GM21737 (cell line): ENCODE measurements around the gene FLNB.

Experiments used
- ATAC-seq: cut with Tn5 transposase; IDR thresholded peaks from one replicate; pipeline ENCODE4 v1.9.1; 2021; ENCODE audit warnings: mild to moderate bottlenecking, moderate library complexity; ENCODE audit not compliant: unreplicated experiment

The FLNB gene

DNA sequence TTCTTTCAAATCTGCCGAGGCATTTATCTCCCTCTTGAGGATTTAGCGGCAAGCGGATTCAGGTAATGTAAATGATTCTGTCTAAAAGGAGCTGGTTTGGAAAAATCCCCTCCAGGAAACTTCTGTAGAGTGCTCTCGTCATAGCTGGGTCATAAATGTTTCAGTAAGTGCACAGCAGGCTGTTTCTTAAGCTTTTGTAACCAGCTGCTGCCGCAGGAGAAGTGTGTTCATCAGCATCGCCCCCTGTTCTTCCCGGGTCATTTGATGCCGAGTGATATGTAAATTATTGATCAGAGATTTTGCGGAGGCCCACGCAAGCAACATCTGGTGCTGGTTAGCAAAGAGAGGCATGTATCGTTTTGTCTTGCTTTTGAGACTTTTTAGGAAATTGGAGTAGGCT is 149.5 kb downstream of the FLNB start:
- ATAC-seq = no peak

- ATAC-seq = no peak
Measured at GRCh38 chr3:58158442-58159153, 150.4 kb downstream of the FLNB start.

- ATAC-seq = no peak
Measured at GRCh38 chr3:58160399-58160798, 152.2 kb downstream of the FLNB start.

DNA sequence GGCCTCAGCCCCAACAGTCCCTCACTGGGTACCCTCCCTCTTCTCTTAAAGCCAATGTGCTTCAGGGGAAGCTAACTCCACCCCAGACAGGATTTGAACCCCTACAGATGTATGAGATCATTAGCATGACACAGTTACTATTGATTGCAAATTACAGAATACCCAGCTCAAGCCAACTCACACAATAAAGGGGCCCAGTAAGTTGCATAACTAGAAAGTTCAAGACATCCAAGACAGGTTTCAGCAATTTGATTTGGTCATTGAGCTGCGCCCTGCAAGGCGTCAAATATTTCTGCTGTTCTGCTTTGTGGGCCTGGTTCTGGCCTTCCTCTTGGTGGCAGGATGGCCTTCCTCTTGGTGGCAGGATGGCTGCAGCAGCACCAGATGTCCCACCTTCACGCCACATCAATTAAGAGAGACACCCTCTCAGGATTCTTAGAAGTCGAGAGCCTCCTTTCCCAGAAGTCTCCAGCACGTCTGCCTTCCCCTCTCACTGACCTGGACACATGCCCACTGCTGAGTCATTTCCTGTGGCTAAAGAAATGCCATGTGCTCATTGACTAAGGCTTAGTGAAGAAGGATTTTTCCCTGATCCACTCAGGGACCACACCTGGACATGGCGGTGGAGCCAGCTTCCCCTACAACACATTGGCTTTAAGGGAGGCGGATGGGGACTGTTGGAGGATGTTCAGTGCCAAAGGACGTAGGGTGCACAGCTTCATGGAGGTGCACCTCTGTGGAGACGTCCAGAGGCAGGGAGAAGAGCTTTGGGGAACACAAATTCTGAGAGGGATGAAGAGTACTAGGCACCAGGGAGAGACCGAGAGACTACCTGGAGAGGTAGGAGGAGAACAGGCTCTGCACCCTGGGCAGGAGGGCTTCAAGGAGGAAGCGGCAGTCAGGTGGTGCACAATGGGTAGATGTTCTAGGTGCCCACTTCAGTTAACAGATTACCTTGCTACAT is 153.5 kb downstream of the FLNB start:
- no peak for ATAC-seq

DNA sequence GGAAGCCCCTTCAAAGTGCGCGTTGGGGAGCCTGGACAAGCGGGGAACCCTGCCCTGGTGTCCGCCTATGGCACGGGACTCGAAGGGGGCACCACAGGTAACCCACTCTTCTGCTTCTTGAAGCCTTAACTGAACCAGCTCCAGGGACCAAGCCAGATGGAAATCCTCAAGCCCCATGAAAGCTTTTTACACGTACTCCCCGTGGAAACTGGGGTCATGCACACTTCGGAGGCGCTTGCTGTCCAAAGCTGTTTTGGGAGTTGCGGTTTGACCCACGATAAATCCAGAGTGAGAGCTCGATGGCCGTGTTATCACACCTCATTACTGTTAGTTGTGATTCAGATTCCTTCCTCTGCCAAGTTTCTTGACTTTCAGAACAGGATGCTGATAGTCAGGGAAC is 155.0 kb downstream of the FLNB start:
- ATAC-seq = no peak

DNA sequence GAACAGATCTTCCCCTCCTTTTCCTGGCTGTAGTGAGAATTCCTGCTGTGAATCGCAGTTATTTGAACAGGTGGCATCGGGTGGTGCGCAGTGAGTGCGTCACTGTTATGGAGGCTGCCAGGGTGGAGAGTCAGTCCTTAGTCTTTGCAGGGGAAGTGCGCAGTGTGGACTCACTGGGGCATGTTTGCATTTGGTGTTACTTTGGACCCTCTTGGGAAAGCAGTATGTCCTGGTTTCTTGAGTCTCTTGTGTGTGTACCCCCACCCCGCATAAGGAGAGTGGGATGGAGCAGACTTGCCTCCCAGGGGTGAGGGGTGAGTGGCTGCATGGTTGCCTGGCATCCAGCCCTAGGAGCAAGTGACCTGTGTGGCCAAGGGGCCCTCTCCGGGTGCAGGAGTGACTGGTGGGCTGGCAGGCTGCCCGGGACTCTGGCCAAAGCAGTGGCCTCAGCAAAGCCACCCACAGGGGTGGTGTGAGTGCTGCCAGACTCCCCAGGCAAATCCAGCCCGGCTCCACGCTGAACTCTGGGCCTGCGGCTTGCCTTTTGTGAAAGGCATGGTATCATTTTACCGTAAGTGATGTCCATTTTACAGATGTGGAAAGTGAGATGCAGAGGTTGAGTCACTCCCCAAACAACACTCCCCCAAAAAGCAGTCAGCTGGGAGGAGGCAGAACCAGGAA is 156.1 kb downstream of the FLNB start:
- no peak for ATAC-seq

DNA sequence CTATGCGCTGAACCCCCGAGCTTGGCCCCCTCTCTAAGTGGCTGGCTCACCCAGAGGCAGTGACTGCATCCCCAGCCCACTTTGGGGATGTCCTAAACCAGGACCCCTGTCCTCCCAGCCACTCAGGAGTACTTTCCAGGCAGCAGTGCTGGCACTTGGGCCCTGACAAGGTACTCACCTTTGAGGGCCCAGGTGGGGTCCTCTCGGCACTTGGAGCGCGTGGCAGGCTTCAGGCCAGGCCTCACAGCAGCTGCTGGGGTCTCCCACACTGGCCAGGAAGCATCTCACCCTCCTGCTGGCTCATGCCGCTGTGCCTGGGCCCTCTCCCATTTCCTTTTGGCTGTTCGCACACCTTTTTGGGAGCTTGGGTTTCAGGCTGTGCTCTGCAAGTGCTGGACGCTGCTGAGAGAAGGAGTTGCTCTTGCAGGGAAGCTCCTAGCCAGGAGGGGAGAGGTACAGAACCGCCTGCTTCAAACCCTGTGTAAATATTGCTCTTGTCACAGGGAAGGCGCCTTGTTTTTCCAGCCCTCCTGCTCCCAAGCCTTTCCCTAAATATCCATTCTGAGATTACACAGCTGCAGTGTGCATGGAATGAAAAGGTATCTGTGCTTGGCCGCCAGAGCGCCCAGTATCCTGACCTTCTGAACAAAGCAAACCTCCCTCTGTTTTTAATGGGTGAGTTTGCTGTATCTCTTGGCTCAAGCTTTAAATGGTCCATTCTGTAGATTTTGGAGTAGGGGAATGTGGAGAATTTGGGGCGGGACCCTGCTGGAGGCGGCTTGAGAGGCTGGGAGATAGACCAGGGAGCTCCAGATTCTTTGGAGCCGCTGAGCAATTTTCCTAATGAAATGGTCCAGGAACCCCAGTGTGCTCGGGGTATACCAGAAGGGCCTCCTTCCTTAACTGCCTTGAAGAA is 156.9 kb downstream of the FLNB start:
- ATAC-seq = no peak

DNA sequence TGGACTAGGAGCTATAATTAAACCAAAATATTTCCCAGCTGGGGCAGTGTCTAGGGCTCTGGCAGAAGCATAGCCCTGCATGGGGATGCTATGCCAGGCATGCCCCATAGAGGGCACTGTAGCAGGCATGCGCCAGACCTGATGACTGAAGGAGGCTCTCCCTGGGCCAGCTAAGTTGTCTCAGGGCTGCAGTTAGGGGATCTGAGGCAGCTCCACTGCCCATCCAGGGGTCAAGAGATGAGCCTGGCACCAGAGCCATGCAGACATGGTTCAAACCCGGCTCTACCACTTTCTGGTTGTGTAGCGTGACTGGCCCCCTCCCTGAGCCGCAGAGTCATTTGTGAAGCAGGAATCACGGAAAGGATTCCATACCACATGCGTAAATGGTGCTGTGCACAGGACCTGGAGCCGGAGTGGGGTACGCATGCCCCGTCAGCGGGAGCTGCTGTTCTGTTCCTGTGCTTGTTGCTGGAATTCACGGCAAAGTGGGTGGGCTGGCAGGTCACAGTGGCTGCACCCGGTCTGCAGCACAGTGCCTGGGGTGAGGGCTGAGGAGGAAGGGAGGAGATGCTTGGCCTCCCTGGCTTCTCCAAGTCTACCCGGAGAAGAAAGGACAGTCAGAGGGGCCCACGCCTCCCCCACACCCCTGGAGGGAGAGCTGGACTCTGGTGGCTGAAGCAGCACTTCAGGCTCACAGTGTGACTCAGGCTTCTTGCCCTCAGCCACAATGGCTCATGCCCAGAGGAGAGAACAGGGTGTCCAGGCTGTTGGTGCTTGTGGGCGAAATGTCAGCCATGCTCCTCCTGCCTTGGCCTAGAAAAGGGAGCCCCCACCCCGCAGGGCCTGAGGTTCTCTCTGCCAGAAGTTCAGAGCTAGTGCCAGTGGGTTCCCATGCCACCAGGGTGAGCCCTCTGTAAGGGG is 159.5 kb downstream of the FLNB start:
- ATAC-seq = no peak

GRCh38 chr3:58168498-58168897 is 160.3 kb downstream of the FLNB start:
- no peak for ATAC-seq

DNA sequence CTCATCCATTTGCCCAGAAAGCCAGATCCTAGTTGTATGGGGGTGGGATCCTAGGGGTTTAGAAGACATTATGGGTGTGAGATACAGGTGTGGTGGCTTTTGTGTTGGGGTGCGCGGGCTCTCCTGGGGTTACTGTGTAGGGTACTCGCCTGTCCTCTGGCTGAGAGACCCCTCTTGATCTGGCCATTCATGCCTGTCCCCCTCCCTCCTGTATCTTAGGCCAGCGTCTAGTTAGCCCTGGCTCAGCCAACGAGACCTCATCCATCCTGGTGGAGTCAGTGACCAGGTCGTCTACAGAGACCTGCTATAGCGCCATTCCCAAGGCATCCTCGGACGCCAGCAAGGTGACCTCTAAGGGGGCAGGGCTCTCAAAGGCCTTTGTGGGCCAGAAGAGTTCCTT is 161.1 kb downstream of the FLNB start:
- no peak for ATAC-seq

GRCh38 chr3:58170376-58170775 is 162.2 kb downstream of the FLNB start:
- no peak for ATAC-seq

DNA sequence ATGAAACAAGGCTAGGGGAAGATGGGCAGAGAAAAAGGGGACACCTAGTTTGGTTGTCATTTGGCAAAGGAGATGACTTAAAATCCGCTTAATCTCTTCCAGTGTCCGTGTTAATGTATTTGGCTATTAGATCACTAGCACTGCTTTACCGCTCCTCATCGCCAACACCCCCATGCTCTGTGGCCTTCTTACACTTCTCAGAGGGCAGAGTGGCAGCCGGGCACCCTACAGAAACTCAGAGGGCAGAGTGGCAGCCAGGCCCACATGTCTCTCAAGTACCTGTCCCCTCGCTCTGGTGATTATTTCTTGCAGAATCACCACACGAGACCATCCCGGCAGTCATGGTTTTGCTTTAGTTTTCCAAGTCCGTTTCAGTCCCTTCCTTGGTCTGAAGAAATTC is 162.9 kb downstream of the FLNB start:
- no peak for ATAC-seq

GRCh38 chr3:58173029-58173668 is 164.9 kb downstream of the FLNB start:
- ATAC-seq = no peak

DNA sequence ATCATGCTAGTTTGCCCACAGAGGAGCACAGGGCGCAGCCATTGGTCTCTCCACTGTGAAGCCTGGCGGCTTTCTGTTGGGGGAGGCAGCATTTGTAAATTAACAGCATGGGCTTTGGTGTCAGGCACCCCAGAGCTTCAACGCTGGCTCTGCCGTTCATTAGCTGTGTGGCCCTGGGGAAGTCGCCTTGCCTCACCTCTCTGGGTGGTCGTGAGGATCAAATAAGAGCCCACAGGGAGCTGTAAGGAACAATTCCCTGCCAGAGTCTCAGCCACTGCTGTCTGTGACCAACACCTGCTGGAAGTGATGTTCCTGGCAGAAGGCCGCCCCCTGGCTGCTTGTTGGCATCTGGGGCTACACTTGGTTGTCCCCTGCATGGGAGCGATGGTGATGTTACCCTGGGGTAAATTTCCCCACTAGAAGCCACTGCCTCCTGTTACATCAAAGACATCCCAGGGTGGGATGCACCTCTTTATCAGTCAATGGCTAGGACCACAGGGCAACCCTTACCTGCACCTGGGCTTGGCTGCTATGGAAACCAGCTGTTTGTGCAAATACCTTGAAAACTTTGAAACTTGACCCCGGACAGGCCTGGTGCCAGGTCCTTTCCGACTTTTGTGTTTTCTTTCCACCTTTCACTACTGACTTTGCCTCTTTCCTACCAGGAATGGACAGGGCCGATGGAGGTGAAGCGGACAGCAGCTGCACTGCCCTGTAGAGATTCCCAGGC is 165.6 kb downstream of the FLNB start:
- ATAC-seq = no peak

DNA sequence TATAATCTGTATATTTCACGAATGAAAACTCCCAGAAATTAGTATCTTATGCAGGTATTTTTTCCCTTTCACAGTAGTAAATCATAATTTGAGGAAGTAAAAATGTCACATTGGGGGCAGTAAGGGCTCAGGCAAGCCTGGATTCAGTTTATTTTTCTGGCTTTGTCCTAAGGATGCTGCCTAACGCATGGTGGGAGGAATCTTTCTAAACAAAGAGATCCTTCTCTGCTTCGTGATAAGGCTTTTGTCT is 166.9 kb downstream of the FLNB start:
- no peak for ATAC-seq

DNA sequence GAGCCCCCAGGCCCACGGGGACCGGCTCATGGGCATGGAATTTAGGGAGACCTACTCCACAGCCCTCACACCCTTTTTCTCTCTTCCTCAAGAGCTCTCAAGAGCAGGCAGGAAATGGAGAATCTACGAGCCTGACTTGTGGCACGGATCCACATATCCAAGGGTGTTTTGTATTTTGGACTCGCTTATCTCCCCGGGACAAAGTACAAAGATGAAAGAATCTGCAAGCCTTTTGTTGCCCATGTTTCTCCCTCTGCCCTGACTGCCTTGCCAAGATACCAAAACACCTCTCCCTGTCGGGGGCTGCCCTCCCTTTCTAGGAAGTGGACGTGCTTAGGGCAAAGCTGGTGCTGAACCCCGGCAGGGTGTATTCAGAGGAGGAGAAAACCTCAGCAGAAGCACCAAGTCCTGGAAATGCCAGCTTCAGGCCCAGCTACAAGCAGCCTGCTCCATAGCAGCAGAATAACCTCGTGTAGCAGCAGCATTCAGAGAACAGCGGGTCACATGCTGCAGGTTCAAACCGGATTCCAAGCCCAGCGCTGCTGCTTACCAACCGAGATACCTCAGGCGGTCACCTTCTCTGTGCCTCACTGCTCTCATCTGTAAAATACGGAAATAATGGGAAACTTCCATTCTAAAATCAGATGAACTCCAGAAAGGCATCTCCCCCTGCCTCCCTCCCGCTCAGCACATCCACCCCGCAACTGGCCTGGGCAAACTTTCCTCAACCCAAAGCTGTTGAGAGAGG is 167.4 kb downstream of the FLNB start:
- ATAC-seq = no peak

- no peak for ATAC-seq
Measured at GRCh38 chr3:58176185-58176530, 167.9 kb downstream of the FLNB start.
